Upper lobe of left lung (tissue), 4 donors: Measurements from ENCODE around the gene TPCN1.

Source experiments
- POLR2A ChIP-seq, 4 donors: fragments of 450-650 bp; IDR thresholded peaks; one replicate each; pipeline ENCODE4 v1.5.1; 2016 to 2017; ENCODE audit warnings: antibody characterized with exemption in 4 of 4, mild to moderate bottlenecking in 2 of 4
- POLR2AphosphoS5 ChIP-seq, 2 donors: sonication (generic); formaldehyde crosslinking; IDR thresholded peaks; one replicate each; pipeline ENCODE4 v1.5.1; 2017; ENCODE audit warnings: antibody characterized with exemption in 2 of 2
- TF ChIP-seq, protein P1 (sequence below), 6 experiments: fragments of 450-650 bp in 4 of 6; fragments of 200-600 bp in 2 of 6; sonication (generic) in 2 of 6; IDR thresholded peaks; one replicate each; pipeline ENCODE4 v1.5.1; 2016 to 2019; ENCODE audit warnings: antibody characterized with exemption in 6 of 6

DNA sequence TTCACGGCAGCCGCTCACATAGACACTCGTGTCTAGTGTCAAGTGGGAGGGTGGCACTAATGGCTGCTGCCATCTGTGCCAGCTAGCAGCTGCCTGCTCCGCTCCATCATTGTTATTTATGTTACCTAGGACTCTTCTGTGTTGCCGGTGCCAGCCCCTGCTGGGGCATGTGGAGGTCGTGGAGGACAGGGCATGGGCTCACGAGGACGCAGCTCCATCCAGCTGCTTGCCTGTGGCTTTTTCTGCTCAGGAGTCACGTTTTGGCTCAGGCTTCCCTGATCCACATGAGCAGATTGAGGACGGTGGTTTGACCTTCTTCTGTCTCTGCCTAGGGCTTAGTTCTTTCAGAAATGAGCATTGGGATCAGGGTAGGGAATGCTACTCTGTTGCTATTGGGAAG, 31.2 kb downstream of the TPCN1 start:
- TF ChIP-seq, protein P1, sequence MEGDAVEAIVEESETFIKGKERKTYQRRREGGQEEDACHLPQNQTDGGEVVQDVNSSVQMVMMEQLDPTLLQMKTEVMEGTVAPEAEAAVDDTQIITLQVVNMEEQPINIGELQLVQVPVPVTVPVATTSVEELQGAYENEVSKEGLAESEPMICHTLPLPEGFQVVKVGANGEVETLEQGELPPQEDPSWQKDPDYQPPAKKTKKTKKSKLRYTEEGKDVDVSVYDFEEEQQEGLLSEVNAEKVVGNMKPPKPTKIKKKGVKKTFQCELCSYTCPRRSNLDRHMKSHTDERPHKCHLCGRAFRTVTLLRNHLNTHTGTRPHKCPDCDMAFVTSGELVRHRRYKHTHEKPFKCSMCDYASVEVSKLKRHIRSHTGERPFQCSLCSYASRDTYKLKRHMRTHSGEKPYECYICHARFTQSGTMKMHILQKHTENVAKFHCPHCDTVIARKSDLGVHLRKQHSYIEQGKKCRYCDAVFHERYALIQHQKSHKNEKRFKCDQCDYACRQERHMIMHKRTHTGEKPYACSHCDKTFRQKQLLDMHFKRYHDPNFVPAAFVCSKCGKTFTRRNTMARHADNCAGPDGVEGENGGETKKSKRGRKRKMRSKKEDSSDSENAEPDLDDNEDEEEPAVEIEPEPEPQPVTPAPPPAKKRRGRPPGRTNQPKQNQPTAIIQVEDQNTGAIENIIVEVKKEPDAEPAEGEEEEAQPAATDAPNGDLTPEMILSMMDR (IDR thresholded peaks at IDR 0.05), result no peak
- TF ChIP-seq POLR2AphosphoS5 (IDR thresholded peaks at IDR 0.05) (no peak), POLR2A (IDR thresholded peaks at IDR 0.05) (no peak)
